Measurements from ENCODE around the gene ISM2.

DNA sequence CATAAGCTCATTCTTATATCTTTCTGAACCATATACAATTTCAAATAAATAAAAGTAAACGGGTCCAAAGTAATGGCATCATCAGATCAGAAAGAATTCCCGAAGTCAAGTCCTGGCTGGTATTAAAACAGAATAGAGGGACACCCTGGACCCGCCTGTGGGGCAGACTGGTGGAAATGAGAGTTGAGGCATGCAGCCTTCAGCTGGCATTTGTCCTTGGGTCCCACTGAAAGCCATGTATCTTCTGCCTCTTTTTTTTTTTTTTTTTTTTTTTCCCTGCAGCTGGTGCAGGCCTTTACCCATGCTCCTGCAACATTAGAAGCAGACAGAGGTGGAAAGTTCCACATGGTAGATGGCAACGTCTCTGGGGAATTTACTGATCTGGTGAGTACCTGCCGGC lies 30.8 kb downstream of the ISM2 start:
- TF ChIP-seq EZH2 (IDR thresholded peaks at IDR 0.05; ENCODE audit: borderline replicate concordance, low read depth, low read length, severe bottlenecking): no peak
- TF ChIP-seq, protein P1, sequence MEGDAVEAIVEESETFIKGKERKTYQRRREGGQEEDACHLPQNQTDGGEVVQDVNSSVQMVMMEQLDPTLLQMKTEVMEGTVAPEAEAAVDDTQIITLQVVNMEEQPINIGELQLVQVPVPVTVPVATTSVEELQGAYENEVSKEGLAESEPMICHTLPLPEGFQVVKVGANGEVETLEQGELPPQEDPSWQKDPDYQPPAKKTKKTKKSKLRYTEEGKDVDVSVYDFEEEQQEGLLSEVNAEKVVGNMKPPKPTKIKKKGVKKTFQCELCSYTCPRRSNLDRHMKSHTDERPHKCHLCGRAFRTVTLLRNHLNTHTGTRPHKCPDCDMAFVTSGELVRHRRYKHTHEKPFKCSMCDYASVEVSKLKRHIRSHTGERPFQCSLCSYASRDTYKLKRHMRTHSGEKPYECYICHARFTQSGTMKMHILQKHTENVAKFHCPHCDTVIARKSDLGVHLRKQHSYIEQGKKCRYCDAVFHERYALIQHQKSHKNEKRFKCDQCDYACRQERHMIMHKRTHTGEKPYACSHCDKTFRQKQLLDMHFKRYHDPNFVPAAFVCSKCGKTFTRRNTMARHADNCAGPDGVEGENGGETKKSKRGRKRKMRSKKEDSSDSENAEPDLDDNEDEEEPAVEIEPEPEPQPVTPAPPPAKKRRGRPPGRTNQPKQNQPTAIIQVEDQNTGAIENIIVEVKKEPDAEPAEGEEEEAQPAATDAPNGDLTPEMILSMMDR (IDR thresholded peaks at IDR 0.05; ENCODE audit: borderline replicate concordance, extremely low read depth, low read length, poor library complexity, severe bottlenecking): no peak

All from DND-41 (cell line).